ENCODE data around the gene RNF40. TPM values are rescaled to one million over a fixed set of nuclear protein-coding genes. Genes with fewer than 3 reads are reported as not detected.

The RNF40 gene
- total RNA-seq, 1 donor from 2014 or later: 155 TPM

DNA sequence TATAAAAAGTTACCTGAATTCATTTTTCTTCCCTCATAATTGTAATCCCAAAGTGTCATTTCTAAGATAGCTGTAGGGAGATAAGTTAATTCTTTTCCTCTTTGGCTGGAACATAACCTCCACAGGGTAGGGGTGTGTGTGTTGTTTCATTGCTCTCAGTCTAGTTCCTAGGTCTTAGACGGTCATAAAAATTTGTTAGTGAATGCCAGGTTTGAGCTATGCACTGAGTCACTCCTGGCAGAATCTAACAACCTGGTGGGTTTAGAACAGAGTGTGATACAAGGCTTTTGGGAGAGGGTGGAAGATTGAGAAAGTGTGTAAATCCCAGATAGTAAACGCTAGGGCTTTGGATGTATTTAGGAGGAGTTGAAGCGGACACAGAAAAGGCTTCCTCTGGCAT is 14.8 kb upstream of the RNF40 start:
- Mint-ChIP-seq H3K27me3 (no peaks in the 10 kb centered on the region), H3K27ac (peak overlapping the region; percentile 89), H3K36me3 (ENCODE audit: insufficient read depth) (peaks cover 12% of the 10 kb centered on the region), H3K4me3 (ENCODE audit: low read depth) (peak overlapping the region; percentile 94), H3K9me3 (ENCODE audit: low read depth) (no peaks in the 10 kb centered on the region), H3K4me1 (ENCODE audit: low read depth) (peaks cover 14% of the 10 kb centered on the region)
- DNase-seq (ENCODE audit: low spot score, unreplicated experiment): no peak
- TF ChIP-seq, protein P1, sequence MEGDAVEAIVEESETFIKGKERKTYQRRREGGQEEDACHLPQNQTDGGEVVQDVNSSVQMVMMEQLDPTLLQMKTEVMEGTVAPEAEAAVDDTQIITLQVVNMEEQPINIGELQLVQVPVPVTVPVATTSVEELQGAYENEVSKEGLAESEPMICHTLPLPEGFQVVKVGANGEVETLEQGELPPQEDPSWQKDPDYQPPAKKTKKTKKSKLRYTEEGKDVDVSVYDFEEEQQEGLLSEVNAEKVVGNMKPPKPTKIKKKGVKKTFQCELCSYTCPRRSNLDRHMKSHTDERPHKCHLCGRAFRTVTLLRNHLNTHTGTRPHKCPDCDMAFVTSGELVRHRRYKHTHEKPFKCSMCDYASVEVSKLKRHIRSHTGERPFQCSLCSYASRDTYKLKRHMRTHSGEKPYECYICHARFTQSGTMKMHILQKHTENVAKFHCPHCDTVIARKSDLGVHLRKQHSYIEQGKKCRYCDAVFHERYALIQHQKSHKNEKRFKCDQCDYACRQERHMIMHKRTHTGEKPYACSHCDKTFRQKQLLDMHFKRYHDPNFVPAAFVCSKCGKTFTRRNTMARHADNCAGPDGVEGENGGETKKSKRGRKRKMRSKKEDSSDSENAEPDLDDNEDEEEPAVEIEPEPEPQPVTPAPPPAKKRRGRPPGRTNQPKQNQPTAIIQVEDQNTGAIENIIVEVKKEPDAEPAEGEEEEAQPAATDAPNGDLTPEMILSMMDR (IDR thresholded peaks at IDR 0.05; ENCODE audit: unreplicated experiment): no peak

DNA sequence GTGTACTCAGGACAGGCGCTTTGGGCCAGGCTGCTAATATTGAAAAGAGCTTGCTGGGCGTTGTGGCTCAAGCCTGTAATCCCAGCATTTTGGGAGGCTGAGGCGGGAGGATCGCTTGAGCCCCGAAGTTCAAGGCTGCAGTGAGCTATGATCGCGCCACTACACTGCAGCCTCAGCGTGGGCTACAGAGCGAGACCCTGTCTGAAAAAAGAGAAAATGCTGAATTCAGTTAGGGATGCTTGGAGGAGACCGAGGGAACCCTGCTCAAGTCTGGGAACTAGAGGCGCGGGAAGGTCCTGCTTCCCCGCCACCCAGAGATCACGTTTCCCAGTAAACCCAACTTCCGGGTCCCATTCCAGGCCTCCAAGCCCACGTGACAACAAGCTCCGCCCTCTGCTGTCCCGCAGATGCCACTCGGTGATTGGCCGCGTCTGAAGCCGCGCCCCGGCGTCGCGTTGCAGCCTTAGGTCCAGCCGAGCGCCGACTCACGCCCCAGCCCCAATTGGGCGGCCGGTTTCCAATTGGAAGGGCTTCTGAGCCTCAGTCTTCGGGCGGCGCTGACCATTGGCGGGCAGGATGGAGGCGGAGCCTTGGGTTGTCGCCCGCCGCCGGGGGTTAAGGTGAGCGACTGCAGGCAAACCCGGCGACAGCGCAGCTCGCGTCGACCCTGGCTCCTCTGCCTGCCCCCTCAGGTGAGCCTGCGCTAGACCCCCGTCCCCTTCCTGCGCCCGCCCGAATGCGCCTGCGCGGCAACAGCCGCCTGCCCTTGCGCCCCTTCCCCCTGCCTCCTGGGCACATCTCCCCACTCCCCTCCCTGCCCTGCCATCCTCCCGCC is 14.1 kb upstream of the RNF40 start, which contains the start of gene PHKG2:
PHKG2 (plus strand) TSS at position 627 of the 835 bp plus-strand sequence. CDS start 396 bp downstream, outside the sequence.
- TF ChIP-seq, protein P1 (IDR thresholded peaks at IDR 0.05; ENCODE audit: unreplicated experiment): no peak
- Mint-ChIP-seq H3K4me1 (ENCODE audit: low read depth) (peaks cover 14% of the 10 kb centered on the region), H3K9me3 (ENCODE audit: low read depth) (no peaks in the 10 kb centered on the region), H3K27me3 (no peaks in the 10 kb centered on the region), H3K36me3 (ENCODE audit: insufficient read depth) (peaks cover 12% of the 10 kb centered on the region), H3K4me3 (ENCODE audit: low read depth) (peak within 1 kb of the TSS; percentile 94), H3K27ac (peak within 1 kb of the TSS; percentile 97)
- DNase-seq (ENCODE audit: low spot score, unreplicated experiment): peak; percentile 96

DNA sequence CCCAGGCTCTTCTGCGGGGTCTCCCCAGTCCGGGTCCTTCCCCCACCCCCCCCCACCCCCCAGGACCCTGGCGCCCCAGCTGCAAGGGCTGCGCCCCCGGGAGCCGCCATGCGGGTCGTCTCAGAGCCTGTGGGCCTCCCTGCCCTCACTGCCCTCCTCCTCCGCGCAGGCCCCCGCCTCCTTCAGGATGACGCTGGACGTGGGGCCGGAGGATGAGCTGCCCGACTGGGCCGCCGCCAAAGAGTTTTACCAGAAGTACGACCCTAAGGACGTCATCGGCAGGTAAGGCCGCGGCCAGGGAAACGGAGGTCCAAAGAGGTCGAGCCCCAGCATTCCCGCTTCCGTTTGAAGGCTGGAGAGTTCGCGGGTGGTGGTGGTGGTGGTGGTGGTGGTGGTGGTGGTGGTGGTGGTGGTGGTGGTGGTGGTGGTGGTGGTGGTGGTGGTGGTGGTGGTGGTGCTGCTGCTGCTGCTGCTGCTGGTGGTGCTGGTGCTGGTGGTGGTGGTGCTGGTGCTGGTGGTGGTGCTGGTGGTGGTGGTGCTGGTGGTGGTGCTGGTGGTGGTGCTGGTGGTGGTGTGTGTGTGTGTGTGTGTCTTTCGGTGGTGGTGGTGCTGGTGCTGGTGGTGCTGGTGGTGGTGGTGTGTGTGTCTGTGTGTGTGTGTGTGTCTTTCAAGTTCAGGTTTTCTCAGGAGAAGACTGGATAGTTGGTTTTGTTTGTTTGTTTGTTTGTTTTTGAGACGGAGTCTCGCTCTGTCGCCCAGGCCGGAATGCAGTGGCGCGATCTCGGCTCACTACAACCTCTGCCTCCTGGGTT is 13.3 kb upstream of the RNF40 start:
- TF ChIP-seq, protein P1 (IDR thresholded peaks at IDR 0.05; ENCODE audit: unreplicated experiment): no peak
- Mint-ChIP-seq H3K27me3 (no peaks in the 10 kb centered on the region), H3K9me3 (ENCODE audit: low read depth) (no peaks in the 10 kb centered on the region), H3K36me3 (ENCODE audit: insufficient read depth) (peaks cover 7% of the 10 kb centered on the region), H3K4me3 (ENCODE audit: low read depth) (peak overlapping the region; percentile 94), H3K27ac (peak overlapping the region; percentile 97), H3K4me1 (ENCODE audit: low read depth) (peaks cover 14% of the 10 kb centered on the region)
- DNase-seq (ENCODE audit: low spot score, unreplicated experiment): no peak

DNA sequence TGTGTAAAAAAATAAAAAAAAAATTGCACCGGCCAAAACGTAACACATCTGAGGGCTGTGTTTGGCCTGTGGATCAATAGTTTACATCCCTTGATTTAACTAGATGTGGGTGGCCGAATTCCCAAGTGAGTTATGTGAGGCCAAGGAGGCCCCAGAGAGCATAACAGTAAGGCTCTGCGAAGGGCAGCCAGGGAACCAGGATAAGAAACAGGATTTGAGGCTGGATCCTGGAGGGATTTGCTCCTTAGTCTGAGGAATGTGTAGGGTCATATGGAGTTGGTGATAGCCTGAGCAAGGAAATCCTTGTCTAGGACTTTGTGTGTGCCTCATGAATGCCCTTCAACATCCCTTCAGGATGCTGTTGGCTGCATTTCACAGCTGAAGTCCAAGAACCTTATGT is 11.9 kb upstream of the RNF40 start:
- H3K4me1 Mint-ChIP-seq (ENCODE audit: low read depth): peaks cover 14% of the 10 kb centered on the region
- TF ChIP-seq, protein P1 (IDR thresholded peaks at IDR 0.05; ENCODE audit: unreplicated experiment): no peak
- no peaks in the 10 kb centered on the region for H3K9me3 Mint-ChIP-seq (ENCODE audit: low read depth)
- peaks cover 6% of the 10 kb centered on the region for H3K36me3 Mint-ChIP-seq (ENCODE audit: insufficient read depth)
- peak overlapping the region; percentile 94 for H3K4me3 Mint-ChIP-seq (ENCODE audit: low read depth)
- no peak overlapping the region for H3K27ac Mint-ChIP-seq
- DNase-seq (ENCODE audit: low spot score, unreplicated experiment): no peak
- no peaks in the 10 kb centered on the region for H3K27me3 Mint-ChIP-seq

DNA sequence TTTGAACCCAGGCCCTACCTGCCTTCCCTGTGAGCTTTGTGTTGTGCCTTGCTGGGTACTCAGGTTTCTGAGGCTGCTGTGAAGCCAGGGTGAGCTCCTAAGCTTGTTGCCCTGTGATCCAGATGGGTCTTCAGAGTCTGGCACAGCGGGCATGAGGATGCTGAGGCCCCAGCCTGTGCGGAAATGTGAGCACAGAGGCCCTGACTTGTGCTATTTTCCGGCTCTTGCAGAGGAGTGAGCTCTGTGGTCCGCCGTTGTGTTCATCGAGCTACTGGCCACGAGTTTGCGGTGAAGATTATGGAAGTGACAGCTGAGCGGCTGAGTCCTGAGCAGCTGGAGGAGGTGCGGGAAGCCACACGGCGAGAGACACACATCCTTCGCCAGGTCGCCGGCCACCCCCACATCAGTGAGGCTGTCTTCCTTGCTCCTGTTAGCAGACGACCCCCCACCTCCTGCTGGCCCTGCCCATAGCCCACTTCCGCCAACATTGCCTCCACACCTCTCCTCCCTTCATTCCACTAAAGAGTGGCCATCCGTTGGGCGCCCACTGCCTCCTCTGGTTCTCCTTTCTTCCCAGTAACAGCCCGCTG is 11.2 kb upstream of the RNF40 start:
- no peak overlapping the region for H3K27ac Mint-ChIP-seq
- H3K36me3 Mint-ChIP-seq (ENCODE audit: insufficient read depth): peaks cover 6% of the 10 kb centered on the region
- no peak for DNase-seq (ENCODE audit: low spot score, unreplicated experiment)
- no peak overlapping the region for H3K4me3 Mint-ChIP-seq (ENCODE audit: low read depth)
- no peaks in the 10 kb centered on the region for H3K27me3 Mint-ChIP-seq
- no peaks in the 10 kb centered on the region for H3K9me3 Mint-ChIP-seq (ENCODE audit: low read depth)
- TF ChIP-seq, protein P1 (IDR thresholded peaks at IDR 0.05; ENCODE audit: unreplicated experiment): no peak
- H3K4me1 Mint-ChIP-seq (ENCODE audit: low read depth): peaks cover 14% of the 10 kb centered on the region
